ENCODE data around the gene CSF1. TPM values are rescaled to one million over a fixed set of nuclear protein-coding genes. Genes with fewer than 3 reads are reported as not detected.

The CSF1 gene
- polyA plus RNA-seq, 1 of the 3 experiments (the other 2 are of a cell fraction): 31.9 TPM

GRCh38 chr1:109902204-109902985, 8.3 kb upstream of the CSF1 start:
- CTCF ChIA-PET: interaction anchor here (0.8 to 1.1 kb wide), 2 partner anchors 53 to 125 kb away, joined by 3 read pairs; no protein-coding TSS in a partner anchor
- Histone ChIP-seq H2AFZ (ENCODE audit: low read depth) (no peak overlapping the region), H3K4me3 (ENCODE audit: low read depth in 2 of 2, low read length in 1 of 2) (no peak overlapping the region), H3K79me2 (ENCODE audit: insufficient read depth) (no peaks in the 10 kb centered on the region), H4K20me1 (ENCODE audit: insufficient read depth) (no peaks in the 10 kb centered on the region), H3F3A (replicated peaks; ENCODE audit: insufficient read depth) (no peaks in the 10 kb centered on the region), H3K27ac (ENCODE audit: low read depth in 2 of 2, low read length in 1 of 2) (no peak overlapping the region), H3K4me2 (no peak overlapping the region), H3K9ac (no peak overlapping the region), H3K9me2 (no peaks in the 10 kb centered on the region), H3K9me3 (no peaks in the 10 kb centered on the region), H3K27me3 (ENCODE audit: insufficient read depth) (no peaks in the 10 kb centered on the region), H3K4me1 (ENCODE audit: control insufficient read depth in 1 of 2, insufficient read depth in 2 of 2, low read depth in 1 of 2, low read length in 1 of 2) (no peaks in the 10 kb centered on the region), H3K36me3 (replicated peaks in 1 of 2; ENCODE audit: control insufficient read depth in 1 of 2, insufficient read depth in 2 of 2, low read length in 1 of 2) (no peaks in the 10 kb centered on the region)
- WGBS (ENCODE audit: low lambda C conversion rate): 85% methylated on average over 9 of the region's 9 CpGs
- DNase-seq: no peak
- no peak for TF ChIP-seq RCOR1 (IDR thresholded peaks at IDR 0.05; ENCODE audit: low read length)
- no peak for TF ChIP-seq PBX3 (IDR thresholded peaks at IDR 0.05)
- TF ChIP-seq MXI1 (IDR thresholded peaks at IDR 0.05; ENCODE audit: low read depth, low read length): no peak
- no peak for TF ChIP-seq GATA2 (CRISPR knock-in tag; IDR thresholded peaks at IDR 0.05)
- TF ChIP-seq TCF12 (IDR thresholded peaks at IDR 0.05): no peak
- TF ChIP-seq SIN3A (IDR thresholded peaks at IDR 0.05; ENCODE audit: borderline replicate concordance, low read depth, low read length): no peak
- no peak for TF ChIP-seq TEAD4 (IDR thresholded peaks at IDR 0.05; ENCODE audit: borderline replicate concordance, insufficient read depth)
- no peak for TF ChIP-seq EP300 (IDR thresholded peaks at IDR 0.05; ENCODE audit: borderline replicate concordance in 1 of 2, low read depth in 1 of 2, low read length in 1 of 2)
- TF ChIP-seq GABPA (IDR thresholded peaks at IDR 0.05; ENCODE audit: low read depth): no peak
- TF ChIP-seq JUND (IDR thresholded peaks at IDR 0.05): no peak
- no peak for TF ChIP-seq RFX5 (IDR thresholded peaks at IDR 0.05; ENCODE audit: low read length)
- no peak for TF ChIP-seq YY1 (IDR thresholded peaks at IDR 0.05; ENCODE audit: low read depth)
- no peak for TF ChIP-seq ZBTB33 (IDR thresholded peaks at IDR 0.05; ENCODE audit: borderline replicate concordance, low read depth)
- no peak for TF ChIP-seq MAX (IDR thresholded peaks at IDR 0.05; ENCODE audit: low read depth)
- no peak for TF ChIP-seq EZH2phosphoT487 (IDR thresholded peaks at IDR 0.05; ENCODE audit: borderline replicate concordance, low read depth)
- no peak for TF ChIP-seq ELF1 (IDR thresholded peaks at IDR 0.05)
- TF ChIP-seq USF2 (IDR thresholded peaks at IDR 0.05; ENCODE audit: borderline replicate concordance, low read depth, low read length): no peak
- POLR2A ChIA-PET: no interaction called here

Data from SK-N-SH (cell line).